ENCODE data around the gene OGG1. TPM values are rescaled to one million over a fixed set of nuclear protein-coding genes. Genes with fewer than 3 reads are reported as not detected.
A peak's percentile ranks its signal among the peaks of the same experiment; 100 is the strongest.

Gene OGG1
- total and polyA plus RNA-seq, 9 of the 15 experiments (the other 6 are each of a cell fraction or from before 2014, with no cell fraction given), result 6.6 to 33.0 (median 24.4) TPM

DNA sequence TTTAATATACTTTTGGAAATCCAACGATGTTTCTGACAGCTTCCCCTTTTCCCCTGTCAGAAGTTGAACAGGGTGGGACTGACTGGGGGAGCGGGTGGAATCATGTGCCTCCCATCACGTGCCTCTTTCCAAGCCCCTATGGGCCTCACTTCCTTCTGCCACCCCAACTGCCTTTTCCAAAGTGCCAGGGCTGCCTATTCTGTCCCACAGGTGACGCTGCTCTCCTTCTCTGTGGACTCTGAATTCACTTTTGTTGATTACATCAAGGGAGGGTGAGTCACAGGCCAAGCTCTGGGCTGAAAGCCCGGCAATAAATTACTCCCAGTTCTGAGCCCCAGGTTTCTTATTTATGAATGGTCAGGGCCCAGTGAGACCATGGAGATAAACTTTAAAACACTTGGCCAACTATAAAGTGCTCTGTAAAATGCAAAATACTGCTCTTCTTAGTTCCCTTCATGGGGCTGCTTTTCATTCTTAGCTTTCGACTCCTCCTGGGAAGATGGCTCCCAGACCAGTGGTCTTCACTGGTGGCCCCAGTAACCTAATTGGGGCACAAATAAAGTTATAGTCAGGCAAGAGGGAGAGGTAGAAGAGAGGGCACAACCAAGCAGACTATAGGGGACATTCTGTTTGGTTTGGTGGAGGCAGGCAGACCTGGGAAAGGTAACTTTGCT is 33.9 kb upstream of the OGG1 start (continued):
- TF ChIP-seq SAP30 (IDR thresholded peaks at IDR 0.05; ENCODE audit: borderline replicate concordance, insufficient read depth, low read depth, low read length, poor library complexity, severe bottlenecking) (no peak), ZNF212 (CRISPR knock-in tag; IDR thresholded peaks at IDR 0.05) (no peak), ZNF124 (CRISPR knock-in tag; IDR thresholded peaks at IDR 0.05) (no peak), PHF8 (IDR thresholded peaks at IDR 0.05; ENCODE audit: borderline replicate concordance, low read length) (no peak), ZNF592 (IDR thresholded peaks at IDR 0.05) (peak; percentile 48; the same call in 1 of the 2 replicates), CCAR2 (IDR thresholded peaks at IDR 0.05; ENCODE audit: low read depth, low read length) (no peak), HNRNPK (IDR thresholded peaks at IDR 0.05; ENCODE audit: low read depth, low read length, poor library complexity, severe bottlenecking) (no peak), ZNF354B (CRISPR knock-in tag; IDR thresholded peaks at IDR 0.05) (no peak), CBX1 (IDR thresholded peaks at IDR 0.05; ENCODE audit: low read depth) (0 out of 2 replicates have a peak, but pooled peaks have one; percentile 48), TCF3 (CRISPR knock-in tag; IDR thresholded peaks at IDR 0.05) (no peak), NRF1 (conservative IDR thresholded peaks at IDR 0.05 in 1 of 2, IDR thresholded peaks at IDR 0.05 in 1 of 2) (peak in 1 of 2 experiments; percentile 9; a peak in 1 of 4 replicates), ZNF507 (tag; conservative IDR thresholded peaks at IDR 0.05) (no peak), PHF20 (IDR thresholded peaks at IDR 0.05; ENCODE audit: partially characterized antibody) (no peak), GTF2E2 (tag; IDR thresholded peaks at IDR 0.05) (peak; percentile 60; the same call in 1 of the 2 replicates), CREBBP (IDR thresholded peaks at IDR 0.05; ENCODE audit: low read depth, low read length) (no peak), ZNF76 (CRISPR knock-in tag; IDR thresholded peaks at IDR 0.05; ENCODE audit: borderline replicate concordance) (no peak)
- TF ChIP-seq, protein P1, sequence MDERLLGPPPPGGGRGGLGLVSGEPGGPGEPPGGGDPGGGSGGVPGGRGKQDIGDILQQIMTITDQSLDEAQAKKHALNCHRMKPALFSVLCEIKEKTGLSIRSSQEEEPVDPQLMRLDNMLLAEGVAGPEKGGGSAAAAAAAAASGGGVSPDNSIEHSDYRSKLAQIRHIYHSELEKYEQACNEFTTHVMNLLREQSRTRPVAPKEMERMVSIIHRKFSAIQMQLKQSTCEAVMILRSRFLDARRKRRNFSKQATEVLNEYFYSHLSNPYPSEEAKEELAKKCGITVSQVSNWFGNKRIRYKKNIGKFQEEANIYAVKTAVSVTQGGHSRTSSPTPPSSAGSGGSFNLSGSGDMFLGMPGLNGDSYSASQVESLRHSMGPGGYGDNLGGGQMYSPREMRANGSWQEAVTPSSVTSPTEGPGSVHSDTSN (CRISPR knock-in tag; IDR thresholded peaks at IDR 0.05; ENCODE audit: low read depth), result no peak
- TF ChIP-seq, protein P1 (tag; conservative IDR thresholded peaks at IDR 0.05; ENCODE audit: low read depth), result peak; percentile 96
- TF ChIP-seq, protein P2, sequence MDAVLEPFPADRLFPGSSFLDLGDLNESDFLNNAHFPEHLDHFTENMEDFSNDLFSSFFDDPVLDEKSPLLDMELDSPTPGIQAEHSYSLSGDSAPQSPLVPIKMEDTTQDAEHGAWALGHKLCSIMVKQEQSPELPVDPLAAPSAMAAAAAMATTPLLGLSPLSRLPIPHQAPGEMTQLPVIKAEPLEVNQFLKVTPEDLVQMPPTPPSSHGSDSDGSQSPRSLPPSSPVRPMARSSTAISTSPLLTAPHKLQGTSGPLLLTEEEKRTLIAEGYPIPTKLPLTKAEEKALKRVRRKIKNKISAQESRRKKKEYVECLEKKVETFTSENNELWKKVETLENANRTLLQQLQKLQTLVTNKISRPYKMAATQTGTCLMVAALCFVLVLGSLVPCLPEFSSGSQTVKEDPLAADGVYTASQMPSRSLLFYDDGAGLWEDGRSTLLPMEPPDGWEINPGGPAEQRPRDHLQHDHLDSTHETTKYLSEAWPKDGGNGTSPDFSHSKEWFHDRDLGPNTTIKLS (IDR thresholded peaks at IDR 0.05; ENCODE audit: borderline replicate concordance, low read depth), result peak; percentile 24; the same call in 1 of the 2 replicates
